Left hindlimb (tissue), 1 donor: ENCODE results near the gene ISCA2.

ENCODE experiments used
- DNase-seq: peaks from one replicate; pipeline ENCODE4 v3.0.0-alpha.2; 2018

ISCA2 gene

GRCh38 chr14:74486164-74486563, 7.4 kb upstream of the ISCA2 start:
- DNase-seq = no peak

GRCh38 chr14:74488786-74489397, 4.7 kb upstream of the ISCA2 start:
- DNase-seq = no peak

- DNase-seq = no peak
Observed at GRCh38 chr14:74490486-74490885, 3.1 kb upstream of the ISCA2 start.

GRCh38 chr14:74491956-74492775, 1.4 kb upstream of the ISCA2 start:
- DNase-seq = no peak

GRCh38 chr14:74492776-74493342, 706 bp upstream of the ISCA2 start, which contains the start of gene NPC2:
Gene NPC2, minus strand, starts transcription at chr14:74493305. Its CDS starts 31 bp downstream, at chr14:74493274.
- peak; percentile 63 for DNase-seq

GRCh38 chr14:74495356-74495755, 1.8 kb downstream of the ISCA2 start:
- DNase-seq = no peak

- DNase-seq = no peak
Observed at GRCh38 chr14:74500417-74501134, 7.0 kb downstream of the ISCA2 start.

- peak; percentile 83 for DNase-seq
Observed at GRCh38 chr14:74501135-74501614, 7.6 kb downstream of the ISCA2 start.

GRCh38 chr14:74501691-74502090, 8.1 kb downstream of the ISCA2 start:
- DNase-seq = no peak

GRCh38 chr14:74502236-74503019, 8.9 kb downstream of the ISCA2 start:
- no peak for DNase-seq

GRCh38 chr14:74503291-74503937, 9.8 kb downstream of the ISCA2 start:
- DNase-seq = no peak

- no peak for DNase-seq
Observed at GRCh38 chr14:74503938-74504335, 10.4 kb downstream of the ISCA2 start.

GRCh38 chr14:74504412-74504811, 10.8 kb downstream of the ISCA2 start:
- no peak for DNase-seq

GRCh38 chr14:74504874-74505720, 11.5 kb downstream of the ISCA2 start:
- DNase-seq = no peak

GRCh38 chr14:74505831-74506230, 12.3 kb downstream of the ISCA2 start:
- no peak for DNase-seq

GRCh38 chr14:74506411-74506851, 12.9 kb downstream of the ISCA2 start:
- DNase-seq = no peak

GRCh38 chr14:74507085-74507484, 13.5 kb downstream of the ISCA2 start:
- no peak for DNase-seq

- DNase-seq = no peak
Observed at GRCh38 chr14:74507840-74508239, 14.3 kb downstream of the ISCA2 start.

- DNase-seq = no peak
Observed at GRCh38 chr14:74508292-74508731, 14.7 kb downstream of the ISCA2 start.

- DNase-seq = no peak
Observed at GRCh38 chr14:74508844-74509428, 15.4 kb downstream of the ISCA2 start.
